ENCODE measurements around the gene ERICH3. TPM values are rescaled to one million over a fixed set of nuclear protein-coding genes. Genes with fewer than 3 reads are reported as not detected.

The ERICH3 gene
- under 1 TPM; under 0.01 to 0.02 TPM for polyA plus RNA-seq

GRCh38 chr1:74673351-74674111 lies at the start of gene ERICH3:
TSS of gene ERICH3 (minus strand) at chr1:74673792. CDS start at chr1:74673519, 273 bp downstream.
- WGBS, 2 donors, result 4 to 6% methylated on average over 40 to 43 of the region's 44 CpGs
- peaks cover 0 to 3% of the 10 kb centered on the region in 2 donors for H3K9me3 ChIP-seq (ENCODE audit: control insufficient read depth in 2 of 2, insufficient read depth in 1 of 2, low read depth in 1 of 2, low read length in 1 of 2)
- peaks cover 0 to 2% of the 10 kb centered on the region in 2 donors for H3K4me1 ChIP-seq (ENCODE audit: control insufficient read depth in 2 of 2, insufficient read depth in 2 of 2, low read length in 1 of 2)
- no peaks in the 10 kb centered on the region for H3K36me3 ChIP-seq (ENCODE audit: control insufficient read depth in 2 of 2, insufficient read depth in 2 of 2, low read length in 1 of 2)
- peak within 1 kb of the TSS; percentile 2 to 4 for H3K4me3 ChIP-seq (ENCODE audit: low read depth in 1 of 2, low read length in 2 of 2)
- H3K27ac ChIP-seq (ENCODE audit: low read depth in 2 of 2, low read length in 1 of 2), result no peak within 1 kb of the TSS
- H3K27me3 ChIP-seq (ENCODE audit: control insufficient read depth in 1 of 2, insufficient read depth in 2 of 2, low read length in 2 of 2), result peaks cover 0 to 9% of the 10 kb centered on the region in 2 donors

DNA sequence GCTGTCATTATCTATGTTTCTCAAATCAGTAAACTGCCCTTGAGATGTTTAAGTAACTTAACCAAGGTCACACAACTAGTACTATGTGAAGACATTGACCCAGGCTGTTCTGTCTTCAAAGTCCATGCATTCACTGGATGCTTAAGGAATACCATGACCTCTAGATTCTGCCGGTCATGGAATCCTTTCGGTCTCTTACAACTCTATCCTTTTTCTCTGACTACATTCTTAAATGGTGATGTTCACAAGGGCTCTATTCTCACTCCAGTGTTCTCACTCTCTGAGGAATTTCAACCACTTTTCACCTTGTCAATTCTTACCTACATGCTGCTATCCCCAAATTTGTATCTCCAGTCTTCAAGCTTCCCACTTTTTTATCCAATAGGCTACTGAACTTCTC lies 44.0 kb upstream of the ERICH3 start:
- no peak overlapping the region for H3K27ac ChIP-seq (ENCODE audit: low read depth in 2 of 2, low read length in 1 of 2)
- H3K27me3 ChIP-seq (ENCODE audit: control insufficient read depth in 1 of 2, insufficient read depth in 2 of 2, low read length in 2 of 2), result no peaks in the 10 kb centered on the region
- no peaks in the 10 kb centered on the region for H3K9me3 ChIP-seq (ENCODE audit: control insufficient read depth in 2 of 2, insufficient read depth in 1 of 2, low read depth in 1 of 2, low read length in 1 of 2)
- H3K36me3 ChIP-seq (ENCODE audit: control insufficient read depth in 2 of 2, insufficient read depth in 2 of 2, low read length in 1 of 2), result peaks cover 10 to 13% of the 10 kb centered on the region in 2 donors
- no peak overlapping the region for H3K4me3 ChIP-seq (ENCODE audit: low read depth in 1 of 2, low read length in 2 of 2)
- H3K4me1 ChIP-seq (ENCODE audit: control insufficient read depth in 2 of 2, insufficient read depth in 2 of 2, low read length in 1 of 2), result no peaks in the 10 kb centered on the region
- 97 to 100% methylated on average over 2 of the region's 2 CpGs for WGBS, 2 donors

- H3K36me3 ChIP-seq (ENCODE audit: control insufficient read depth in 2 of 2, insufficient read depth in 2 of 2, low read length in 1 of 2), result peaks cover 5 to 13% of the 10 kb centered on the region in 2 donors
- no peak overlapping the region for H3K27ac ChIP-seq (ENCODE audit: low read depth in 2 of 2, low read length in 1 of 2)
- no peak overlapping the region for H3K4me3 ChIP-seq (ENCODE audit: low read depth in 1 of 2, low read length in 2 of 2)
- H3K4me1 ChIP-seq (ENCODE audit: control insufficient read depth in 2 of 2, insufficient read depth in 2 of 2, low read length in 1 of 2), result no peaks in the 10 kb centered on the region
- H3K9me3 ChIP-seq (ENCODE audit: control insufficient read depth in 2 of 2, insufficient read depth in 1 of 2, low read depth in 1 of 2, low read length in 1 of 2), result no peaks in the 10 kb centered on the region
- H3K27me3 ChIP-seq (ENCODE audit: control insufficient read depth in 1 of 2, insufficient read depth in 2 of 2, low read length in 2 of 2), result no peaks in the 10 kb centered on the region
- 97 to 98% methylated on average over 1 of the region's 1 CpG for WGBS, 2 donors
Observed at GRCh38 chr1:74716822-74717221, 43.2 kb upstream of the ERICH3 start.

DNA sequence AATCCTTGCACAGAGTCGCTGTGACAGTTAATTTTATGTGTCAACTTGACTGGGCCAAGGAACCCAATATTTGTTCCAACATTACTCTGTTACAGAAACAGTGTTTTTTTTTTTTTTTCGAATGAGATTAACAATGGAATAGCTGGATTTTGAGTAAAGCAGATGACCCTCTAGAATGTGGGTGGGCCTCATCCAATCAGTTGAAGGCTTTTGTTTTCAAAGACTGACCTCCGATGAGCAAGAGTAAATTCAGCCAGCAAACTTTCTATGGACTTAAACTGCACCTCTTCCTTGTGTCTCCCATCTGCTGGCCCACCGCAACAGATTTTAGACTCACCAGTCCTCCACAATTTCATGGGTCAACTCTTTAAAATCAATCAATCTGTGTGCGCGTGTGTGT lies 42.2 kb upstream of the ERICH3 start:
- Histone ChIP-seq H3K4me1 (ENCODE audit: control insufficient read depth in 2 of 2, insufficient read depth in 2 of 2, low read length in 1 of 2) (no peaks in the 10 kb centered on the region), H3K36me3 (ENCODE audit: control insufficient read depth in 2 of 2, insufficient read depth in 2 of 2, low read length in 1 of 2) (peaks cover 5 to 10% of the 10 kb centered on the region in 2 donors), H3K27ac (ENCODE audit: low read depth in 2 of 2, low read length in 1 of 2) (no peak overlapping the region), H3K9me3 (ENCODE audit: control insufficient read depth in 2 of 2, insufficient read depth in 1 of 2, low read depth in 1 of 2, low read length in 1 of 2) (no peaks in the 10 kb centered on the region), H3K4me3 (ENCODE audit: low read depth in 1 of 2, low read length in 2 of 2) (no peak overlapping the region), H3K27me3 (ENCODE audit: control insufficient read depth in 1 of 2, insufficient read depth in 2 of 2, low read length in 2 of 2) (no peaks in the 10 kb centered on the region)
- 91 to 97% methylated on average over 6 of the region's 6 CpGs for WGBS, 2 donors

GRCh38 chr1:74715236-74715502 lies 41.6 kb upstream of the ERICH3 start:
- Histone ChIP-seq H3K36me3 (ENCODE audit: control insufficient read depth in 2 of 2, insufficient read depth in 2 of 2, low read length in 1 of 2) (peaks cover 5 to 10% of the 10 kb centered on the region in 2 donors), H3K27ac (ENCODE audit: low read depth in 2 of 2, low read length in 1 of 2) (no peak overlapping the region)
- WGBS, 2 donors, result 93 to 94% methylated on average over 1 of the region's 1 CpG

GRCh38 chr1:74714429-74715235 lies 41.0 kb upstream of the ERICH3 start:
- peaks cover 5 to 10% of the 10 kb centered on the region in 2 donors for H3K36me3 ChIP-seq (ENCODE audit: control insufficient read depth in 2 of 2, insufficient read depth in 2 of 2, low read length in 1 of 2)
- 52 to 64% methylated on average over 1 of the region's 1 CpG for WGBS, 2 donors
- H3K27ac ChIP-seq (ENCODE audit: low read depth in 2 of 2, low read length in 1 of 2), result no peak overlapping the region

More at GRCh38 chr1:74715236-74715502, 41.6 kb upstream of the ERICH3 start:
- no peak overlapping the region for H3K4me3 ChIP-seq (ENCODE audit: low read depth in 1 of 2, low read length in 2 of 2)
- H3K4me1 ChIP-seq (ENCODE audit: control insufficient read depth in 2 of 2, insufficient read depth in 2 of 2, low read length in 1 of 2), result no peaks in the 10 kb centered on the region
- H3K27me3 ChIP-seq (ENCODE audit: control insufficient read depth in 1 of 2, insufficient read depth in 2 of 2, low read length in 2 of 2), result no peaks in the 10 kb centered on the region
- H3K9me3 ChIP-seq (ENCODE audit: control insufficient read depth in 2 of 2, insufficient read depth in 1 of 2, low read depth in 1 of 2, low read length in 1 of 2), result no peaks in the 10 kb centered on the region

GRCh38 chr1:74713849-74714248 lies 40.3 kb upstream of the ERICH3 start:
- H3K4me1 ChIP-seq (ENCODE audit: control insufficient read depth in 2 of 2, insufficient read depth in 2 of 2, low read length in 1 of 2), result no peaks in the 10 kb centered on the region
- H3K4me3 ChIP-seq (ENCODE audit: low read depth in 1 of 2, low read length in 2 of 2), result no peak overlapping the region
- H3K36me3 ChIP-seq (ENCODE audit: control insufficient read depth in 2 of 2, insufficient read depth in 2 of 2, low read length in 1 of 2), result peaks cover 5 to 10% of the 10 kb centered on the region in 2 donors
- H3K27me3 ChIP-seq (ENCODE audit: control insufficient read depth in 1 of 2, insufficient read depth in 2 of 2, low read length in 2 of 2), result no peaks in the 10 kb centered on the region
- no peaks in the 10 kb centered on the region for H3K9me3 ChIP-seq (ENCODE audit: control insufficient read depth in 2 of 2, insufficient read depth in 1 of 2, low read depth in 1 of 2, low read length in 1 of 2)
- 85 to 88% methylated on average over 3 of the region's 3 CpGs for WGBS, 2 donors
- H3K27ac ChIP-seq (ENCODE audit: low read depth in 2 of 2, low read length in 1 of 2), result no peak overlapping the region

More at GRCh38 chr1:74714429-74715235, 41.0 kb upstream of the ERICH3 start:
- Histone ChIP-seq H3K9me3 (ENCODE audit: control insufficient read depth in 2 of 2, insufficient read depth in 1 of 2, low read depth in 1 of 2, low read length in 1 of 2) (no peaks in the 10 kb centered on the region), H3K4me1 (ENCODE audit: control insufficient read depth in 2 of 2, insufficient read depth in 2 of 2, low read length in 1 of 2) (no peaks in the 10 kb centered on the region), H3K27me3 (ENCODE audit: control insufficient read depth in 1 of 2, insufficient read depth in 2 of 2, low read length in 2 of 2) (no peaks in the 10 kb centered on the region), H3K4me3 (ENCODE audit: low read depth in 1 of 2, low read length in 2 of 2) (no peak overlapping the region)

GRCh38 chr1:74712881-74713280 lies 39.3 kb upstream of the ERICH3 start:
- 25 to 44% methylated on average over 1 of the region's 1 CpG for WGBS, 2 donors
- no peak overlapping the region for H3K27ac ChIP-seq (ENCODE audit: low read depth in 2 of 2, low read length in 1 of 2)

GRCh38 chr1:74703386-74704182 lies 30.0 kb upstream of the ERICH3 start:
- no peak overlapping the region for H3K27ac ChIP-seq (ENCODE audit: low read depth in 2 of 2, low read length in 1 of 2)
- no peaks in the 10 kb centered on the region for H3K36me3 ChIP-seq (ENCODE audit: control insufficient read depth in 2 of 2, insufficient read depth in 2 of 2, low read length in 1 of 2)
- H3K4me3 ChIP-seq (ENCODE audit: low read depth in 1 of 2, low read length in 2 of 2), result no peak overlapping the region
- no peaks in the 10 kb centered on the region for H3K9me3 ChIP-seq (ENCODE audit: control insufficient read depth in 2 of 2, insufficient read depth in 1 of 2, low read depth in 1 of 2, low read length in 1 of 2)
- no peaks in the 10 kb centered on the region for H3K4me1 ChIP-seq (ENCODE audit: control insufficient read depth in 2 of 2, insufficient read depth in 2 of 2, low read length in 1 of 2)
- H3K27me3 ChIP-seq (ENCODE audit: control insufficient read depth in 1 of 2, insufficient read depth in 2 of 2, low read length in 2 of 2), result no peaks in the 10 kb centered on the region
- 60 to 66% methylated on average over 6 of the region's 6 CpGs for WGBS, 2 donors

More at GRCh38 chr1:74712881-74713280, 39.3 kb upstream of the ERICH3 start:
- peaks cover 5 to 10% of the 10 kb centered on the region in 2 donors for H3K36me3 ChIP-seq (ENCODE audit: control insufficient read depth in 2 of 2, insufficient read depth in 2 of 2, low read length in 1 of 2)
- no peaks in the 10 kb centered on the region for H3K27me3 ChIP-seq (ENCODE audit: control insufficient read depth in 1 of 2, insufficient read depth in 2 of 2, low read length in 2 of 2)
- H3K4me3 ChIP-seq (ENCODE audit: low read depth in 1 of 2, low read length in 2 of 2), result no peak overlapping the region
- no peaks in the 10 kb centered on the region for H3K4me1 ChIP-seq (ENCODE audit: control insufficient read depth in 2 of 2, insufficient read depth in 2 of 2, low read length in 1 of 2)
- no peaks in the 10 kb centered on the region for H3K9me3 ChIP-seq (ENCODE audit: control insufficient read depth in 2 of 2, insufficient read depth in 1 of 2, low read depth in 1 of 2, low read length in 1 of 2)

Data from esophagus (tissue), 2 donors.